NCI-H1105 treated with DMSO at 0.1 percent for 48 hours (cell line): ENCODE results near the gene FBXL12.
"Not testable (repeated sequence)": the region's sequence is repeated elsewhere in the genome, so short reads cannot be mapped to it uniquely, and the experiment has no call there.

Source experiments
- DNase-seq: peaks from one replicate; lab custom pipeline; 2025; lab: John Stamatoyannopoulos, UW

The FBXL12 gene

DNA sequence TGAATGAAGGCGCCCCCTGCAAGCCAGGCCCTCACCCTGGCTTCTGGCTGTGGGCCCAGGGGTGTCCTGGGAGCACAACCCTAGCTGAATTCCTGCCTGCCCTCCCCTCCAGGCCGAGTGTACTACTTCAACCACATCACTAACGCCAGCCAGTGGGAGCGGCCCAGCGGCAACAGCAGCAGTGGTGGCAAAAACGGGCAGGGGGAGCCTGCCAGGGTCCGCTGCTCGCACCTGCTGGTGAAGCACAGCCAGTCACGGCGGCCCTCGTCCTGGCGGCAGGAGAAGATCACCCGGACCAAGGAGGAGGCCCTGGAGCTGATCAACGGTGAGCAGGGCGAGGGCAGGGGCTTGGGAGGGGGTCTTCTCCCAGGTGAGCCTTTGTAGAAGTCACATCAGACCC, 19.4 kb upstream of the FBXL12 start:
- no peak for DNase-seq

DNA sequence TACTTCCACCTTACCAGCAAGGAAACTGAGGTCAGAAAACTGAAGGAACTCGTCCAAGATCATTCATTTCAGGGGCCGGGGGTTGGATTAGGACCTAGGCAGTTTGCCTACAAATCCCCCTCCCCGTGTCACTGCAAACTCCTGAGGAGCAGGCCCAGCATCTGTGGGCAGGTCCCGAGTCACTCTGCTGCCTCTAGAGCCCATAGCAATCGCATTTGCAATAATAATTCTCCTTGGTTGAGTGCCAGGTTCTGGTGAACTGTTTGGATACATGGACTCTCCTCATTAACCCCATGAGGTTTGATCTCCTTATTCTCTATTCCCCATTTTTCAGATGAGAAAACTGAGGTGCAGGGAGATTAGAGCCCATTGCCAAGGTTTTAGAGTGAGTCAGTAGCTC, 17.1 kb upstream of the FBXL12 start:
- DNase-seq: no peak

- DNase-seq: no peak
Measured at GRCh38 chr19:9835507-9835949, 16.6 kb upstream of the FBXL12 start.

DNA sequence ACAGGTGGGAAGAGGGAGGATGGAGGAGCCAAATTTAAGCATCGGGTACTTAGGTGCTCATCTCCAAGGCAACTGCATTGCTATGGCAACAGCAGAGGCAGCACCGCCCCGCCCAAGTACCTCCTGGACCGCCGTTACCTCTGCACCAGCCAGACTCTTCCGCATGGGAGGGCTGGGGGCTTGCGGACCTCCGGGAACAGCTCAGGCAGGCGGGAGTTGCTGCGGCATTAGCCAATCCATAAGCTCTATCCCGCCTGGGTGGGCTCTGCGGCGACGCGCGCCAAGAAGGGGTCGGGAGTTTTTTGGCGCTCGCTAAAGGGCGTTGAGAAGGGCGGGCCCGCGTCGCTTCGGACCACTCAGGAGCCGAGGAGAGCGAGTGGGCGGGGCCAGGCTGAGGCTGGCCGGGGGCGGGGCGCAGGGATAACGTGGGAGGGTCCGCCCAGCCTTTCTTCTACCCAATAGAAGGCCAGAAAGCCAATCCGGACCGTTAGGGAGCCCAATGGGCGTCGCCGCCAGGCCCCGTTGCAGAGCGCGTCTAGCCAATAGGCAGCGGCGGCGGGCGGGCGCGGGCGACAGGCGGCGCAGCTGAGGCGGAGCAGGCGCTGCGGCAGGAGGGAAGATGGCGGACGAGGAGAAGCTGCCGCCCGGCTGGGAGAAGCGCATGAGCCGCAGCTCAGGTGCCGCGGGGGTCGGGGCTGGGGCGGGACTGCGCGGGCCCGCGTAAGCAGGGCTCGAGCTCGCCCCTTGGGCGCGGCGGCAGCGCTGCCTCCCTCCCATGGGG, 16.0 kb upstream of the FBXL12 start, which contains the start of gene PIN1:
PIN1 (plus strand) TSS at position 593 of the 781 bp plus-strand sequence; CDS start at position 620, 27 bp downstream.
- DNase-seq: peak; percentile 99

DNA sequence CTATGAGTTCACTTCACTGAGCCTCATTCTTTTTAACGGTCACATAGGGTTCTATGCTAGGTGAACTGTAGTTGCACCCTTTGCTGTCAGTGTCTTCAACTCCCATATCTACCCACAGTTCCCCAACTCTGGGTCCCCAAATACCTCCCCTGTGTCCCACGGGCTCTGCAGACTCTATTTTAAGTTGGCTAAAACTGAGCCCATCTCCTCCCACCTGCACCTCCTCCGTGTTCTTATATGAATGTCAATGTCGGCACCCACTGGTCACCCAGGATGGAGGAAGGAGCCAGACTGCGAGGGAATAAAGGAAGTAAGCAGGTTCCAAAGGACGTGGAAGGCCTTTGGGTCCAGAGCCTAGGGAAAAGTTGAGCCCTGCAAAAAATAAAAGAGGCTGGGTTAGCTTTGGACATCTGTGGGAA, 15.4 kb upstream of the FBXL12 start:
- no peak for DNase-seq

GRCh38 chr19:9828551-9829063, 9.7 kb upstream of the FBXL12 start:
- no peak for DNase-seq

DNA sequence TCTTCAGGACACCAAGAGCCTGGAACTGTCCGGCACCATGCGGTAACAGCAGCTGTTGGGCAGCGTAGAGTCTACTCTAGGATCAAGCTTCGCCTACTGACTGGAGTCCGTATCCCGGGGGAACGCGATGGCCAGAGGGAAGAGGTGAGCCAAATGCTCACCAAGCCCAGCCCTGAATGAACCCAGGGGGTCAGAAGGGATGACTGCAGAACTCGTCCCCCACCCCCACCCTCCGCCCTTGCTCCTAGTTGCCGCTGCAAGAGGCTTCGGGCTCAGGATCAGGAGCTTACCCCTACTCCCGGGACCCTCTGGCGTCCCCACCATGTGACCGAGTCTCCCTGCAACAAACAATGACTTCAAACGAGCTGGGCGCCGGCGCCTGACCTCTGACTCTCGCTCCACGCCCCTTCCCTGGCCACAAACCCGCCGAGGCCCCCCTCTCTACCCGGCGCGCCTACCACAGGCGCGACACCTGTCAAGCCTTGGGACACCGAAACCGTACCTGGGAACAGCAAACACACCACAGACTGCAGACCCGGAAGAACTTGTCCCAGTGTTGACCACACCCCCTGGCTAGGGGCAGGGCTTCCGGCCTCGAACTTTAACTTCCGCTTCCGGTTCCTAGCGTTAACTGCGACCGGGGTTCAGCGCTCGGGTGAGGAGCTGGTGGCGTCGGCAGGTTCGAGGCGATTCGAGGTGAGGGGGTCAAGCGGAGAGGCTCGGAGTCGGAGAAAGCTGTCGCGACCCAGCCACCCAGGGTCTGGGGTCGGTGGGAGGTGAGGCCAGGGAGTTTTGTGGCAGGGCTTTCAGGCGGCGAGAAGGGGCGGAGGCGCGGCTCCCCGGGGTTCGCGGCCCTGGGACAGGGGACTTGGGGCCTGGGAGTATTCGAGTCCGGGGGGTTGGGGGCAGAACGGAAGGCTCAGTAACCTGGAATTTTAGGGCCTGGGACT, 8.7 kb upstream of the FBXL12 start, which contains the start of gene UBL5:
UBL5 (plus strand) TSS at position 630 of the 950 bp plus-strand sequence. CDS start 420 bp downstream, outside the sequence.
- DNase-seq: peak; percentile 90

- DNase-seq: no peak
Measured at GRCh38 chr19:9823816-9824215, 4.9 kb upstream of the FBXL12 start.

DNA sequence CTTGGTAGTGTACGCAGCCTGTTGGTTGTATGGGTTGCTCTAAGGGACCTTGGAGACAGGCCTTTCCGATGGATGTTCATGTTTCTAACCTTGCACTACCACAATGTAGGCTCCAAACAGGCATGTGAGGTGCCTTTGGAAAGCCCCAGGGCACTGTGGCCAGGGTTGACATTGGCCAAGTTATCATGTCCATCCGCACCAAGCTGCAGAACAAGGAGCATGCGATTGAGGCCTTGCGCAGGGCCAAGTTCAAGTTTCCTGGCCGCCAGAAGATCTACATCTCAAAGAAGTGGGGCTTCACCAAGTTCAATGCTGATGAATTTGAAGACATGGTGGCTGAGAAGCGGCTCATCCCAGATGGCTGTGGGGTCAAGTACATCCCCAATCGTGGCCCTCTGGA, 1.2 kb upstream of the FBXL12 start:
- not testable (repeated sequence) for DNase-seq

GRCh38 chr19:9819596-9819909, 674 bp upstream of the FBXL12 start:
- DNase-seq: no peak

DNA sequence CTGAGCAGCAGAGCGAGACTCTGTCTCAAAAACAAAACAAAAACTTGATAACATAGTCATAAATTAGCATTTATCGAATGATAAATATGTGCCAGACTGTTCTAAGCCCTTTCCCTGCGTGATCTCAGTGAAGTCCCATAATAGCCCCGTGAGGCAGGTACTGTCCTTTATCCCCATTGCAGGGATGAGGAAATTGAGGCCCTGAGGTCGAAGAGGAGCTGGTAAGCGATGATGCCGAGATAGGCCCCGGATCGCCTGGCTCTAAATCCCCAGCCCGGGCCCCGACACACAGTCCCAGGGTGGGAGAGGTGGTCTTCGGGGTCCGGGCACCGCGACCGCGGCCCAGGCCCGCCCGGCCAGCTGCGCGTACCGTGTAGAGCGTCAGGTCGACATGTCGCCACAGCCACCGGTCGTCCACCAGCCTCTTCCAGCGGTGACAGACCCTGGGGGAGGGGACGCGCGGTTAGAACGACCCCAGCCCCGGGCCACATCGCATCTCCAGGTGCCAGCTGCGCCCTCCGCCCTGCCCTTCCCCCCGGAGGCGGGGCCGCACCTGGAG, 625 bp downstream of the FBXL12 start:
- DNase-seq: no peak

GRCh38 chr19:9811139-9811538, 7.7 kb downstream of the FBXL12 start:
- DNase-seq: no peak

DNA sequence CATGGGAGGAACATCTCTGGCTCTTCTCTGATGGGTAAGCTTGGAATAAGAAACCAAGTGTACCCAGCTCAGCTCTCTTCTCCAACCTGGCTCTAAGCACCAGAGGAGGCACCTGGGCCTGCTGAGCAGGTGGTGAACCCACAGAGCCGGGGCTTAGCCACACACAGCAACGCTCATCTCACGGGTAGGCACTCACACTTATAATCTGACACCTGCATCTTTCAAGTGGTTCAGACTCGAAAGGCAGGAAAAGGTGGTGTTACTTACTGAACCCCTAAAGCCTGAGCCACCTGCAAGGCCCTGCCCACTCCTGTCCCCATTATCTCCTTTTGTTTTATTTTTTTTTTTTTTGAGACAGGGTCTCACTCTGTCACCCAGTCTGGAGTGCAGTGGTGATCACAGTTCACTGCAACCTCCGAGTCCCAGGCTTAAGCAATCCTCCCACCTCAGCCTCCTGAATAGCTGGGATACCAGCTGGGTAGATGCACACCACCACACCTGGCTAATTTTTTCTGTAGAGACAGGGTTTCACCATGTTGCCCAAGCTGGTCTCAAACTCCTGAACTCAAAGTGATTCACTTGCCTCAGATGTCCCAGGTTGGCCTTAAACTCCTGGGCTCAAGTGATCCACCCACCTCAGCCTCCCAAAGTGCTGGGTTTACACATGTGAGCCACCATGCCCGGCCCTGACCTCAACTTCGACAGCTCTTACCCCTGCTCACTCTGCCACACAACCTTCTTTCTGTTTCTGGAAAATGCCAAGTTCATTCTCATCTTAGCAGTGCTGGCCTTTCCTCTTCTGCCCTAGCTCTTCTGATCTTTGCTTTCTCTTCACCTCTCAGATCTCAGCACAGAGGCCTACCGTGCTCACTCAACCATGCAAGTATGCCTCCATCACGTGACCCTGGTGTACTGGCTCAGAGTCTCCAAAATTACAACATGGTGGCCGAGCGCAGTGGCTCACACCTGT, 9.7 kb downstream of the FBXL12 start:
- no peak for DNase-seq

GRCh38 chr19:9806803-9807202, 12.1 kb downstream of the FBXL12 start:
- no peak for DNase-seq

GRCh38 chr19:9801976-9802375, 16.9 kb downstream of the FBXL12 start:
- DNase-seq: no peak

- DNase-seq: no peak
Measured at GRCh38 chr19:9799162-9799561, 19.7 kb downstream of the FBXL12 start.

DNA sequence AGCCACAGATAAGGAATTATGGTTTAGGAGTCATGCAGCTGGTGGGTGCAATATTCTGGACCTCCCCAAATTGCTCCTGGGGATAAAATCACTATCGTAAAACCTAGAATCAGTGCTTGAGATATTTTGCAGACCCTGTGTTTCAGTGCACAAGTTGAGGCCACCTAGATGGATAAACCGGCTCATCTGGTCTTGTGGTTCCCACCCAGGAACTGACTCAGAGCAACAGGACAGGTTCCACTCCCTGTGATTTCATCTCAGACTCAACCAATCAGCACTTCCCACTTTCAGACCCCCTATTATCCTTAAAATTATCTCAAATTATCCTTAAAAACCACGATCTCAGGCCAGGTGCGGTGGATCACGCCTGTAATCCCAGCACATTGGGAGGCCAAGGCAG, 21.0 kb downstream of the FBXL12 start:
- no peak for DNase-seq

DNA sequence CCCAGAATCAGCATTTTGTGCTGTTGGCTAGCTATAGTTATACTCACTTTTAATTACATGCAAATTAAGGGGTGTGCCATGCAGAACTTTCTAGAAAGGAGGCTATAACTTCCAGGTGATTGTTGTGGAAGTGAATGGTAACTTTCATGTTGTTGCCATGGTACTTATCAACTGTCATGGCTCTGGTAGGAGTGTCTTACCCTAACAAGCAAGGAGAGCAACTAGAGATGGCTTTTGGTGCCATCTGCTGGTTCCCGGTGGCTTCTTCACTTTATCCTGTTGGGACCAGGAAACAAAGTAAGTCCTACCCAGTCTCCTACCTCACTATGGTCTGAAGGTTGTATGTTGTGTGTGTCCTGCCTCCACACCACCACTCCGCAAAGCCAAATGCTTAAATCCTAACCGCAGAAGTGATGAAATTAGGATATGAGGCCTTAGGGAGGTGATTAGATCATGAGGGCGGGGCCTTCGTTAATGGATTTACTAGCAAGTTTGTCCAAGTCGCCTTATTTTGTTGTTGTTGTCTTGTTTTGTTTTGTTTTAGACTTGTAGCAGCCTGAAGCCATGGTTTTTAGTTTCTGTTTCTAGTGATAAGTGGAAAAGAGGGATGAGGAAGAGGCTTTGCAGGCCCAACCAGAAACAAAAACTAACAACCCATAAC, 22.6 kb downstream of the FBXL12 start:
- DNase-seq: peak; percentile 83

- no peak for DNase-seq
Measured at GRCh38 chr19:9793071-9793591, 25.7 kb downstream of the FBXL12 start.
